Hepatocyte (in vitro differentiated cells): ENCODE results near the gene DIABLO. TPM values are rescaled to one million over a fixed set of nuclear protein-coding genes. Genes with fewer than 3 reads are reported as not detected.

ENCODE experiments used
- DNase-seq: peaks from one replicate; pipeline ENCODE4 v3.0.0-alpha.2; 2016; ENCODE audit warnings: low spot score
- H2AFZ ChIP-seq: fragments of 200-600 bp; sonication (generic); 2 replicates; pipeline ENCODE4 v1.6.0; 2016; ENCODE audit warnings: antibody characterized with exemption, mild to moderate bottlenecking
- H3K27ac ChIP-seq: fragments of 200-600 bp; sonication (generic); 2 replicates; pipeline ENCODE4 v1.5.1; 2016; ENCODE audit warnings: mild to moderate bottlenecking
- H3K27me3 ChIP-seq: fragments of 200-600 bp; sonication (generic); 2 replicates; pipeline ENCODE4 v1.6.1; 2016
- H3K36me3 ChIP-seq: fragments of 200-600 bp; sonication (generic); replicated peaks from 2 replicates; pipeline ENCODE4 v1.5.1; 2016; ENCODE audit warnings: low read depth; ENCODE audit not compliant: insufficient read depth
- H3K4me1 ChIP-seq: fragments of 200-600 bp; sonication (generic); 2 replicates; pipeline ENCODE4 v1.5.1; 2016; ENCODE audit warnings: mild to moderate bottlenecking, moderate library complexity; ENCODE audit not compliant: insufficient read depth
- H3K4me2 ChIP-seq: fragments of 200-600 bp; sonication (generic); 2 replicates; pipeline ENCODE4 v1.6.0; 2016
- H3K4me3 ChIP-seq: fragments of 200-600 bp; sonication (generic); 2 replicates; pipeline ENCODE4 v1.5.1; 2016; ENCODE audit warnings: mild to moderate bottlenecking
- H3K79me2 ChIP-seq: fragments of 200-600 bp; sonication (generic); 2 replicates; pipeline ENCODE4 v1.6.0; 2017; ENCODE audit warnings: mild to moderate bottlenecking
- H3K9me2 ChIP-seq: fragments of 200-600 bp; sonication (generic); replicated peaks from 2 replicates; pipeline ENCODE4 v1.6.0; 2017; ENCODE audit warnings: mild to moderate bottlenecking; ENCODE audit not compliant: insufficient read depth
- H3K9me3 ChIP-seq: fragments of 200-600 bp; sonication (generic); 2 replicates; pipeline ENCODE4 v1.5.1; 2016; ENCODE audit warnings: low read depth, mild to moderate bottlenecking
- H4K20me1 ChIP-seq: fragments of 200-600 bp; sonication (generic); 2 replicates; pipeline ENCODE4 v1.6.0; 2016; ENCODE audit warnings: mild to moderate bottlenecking; ENCODE audit not compliant: insufficient read depth, poor library complexity, severe bottlenecking
- CTCF ChIP-seq: fragments of 200-600 bp; sonication (generic); IDR thresholded peaks from 2 replicates; pipeline ENCODE4 v1.5.1; 2016; ENCODE audit warnings: antibody characterized with exemption, mild to moderate bottlenecking; ENCODE audit not compliant: poor library complexity
- EZH2 ChIP-seq: fragments of 200-600 bp; sonication (generic); IDR thresholded peaks from 2 replicates; pipeline ENCODE4 v1.6.1; 2016; ENCODE audit warnings: antibody characterized with exemption, mild to moderate bottlenecking, borderline replicate concordance
- EZH2phosphoT487 ChIP-seq: fragments of 200-600 bp; sonication (generic); IDR thresholded peaks from one replicate; pipeline ENCODE4 v1.6.1; 2018; ENCODE audit warnings: antibody characterized with exemption, mild to moderate bottlenecking, low read depth, moderate library complexity; ENCODE audit not compliant: unreplicated experiment, severe bottlenecking
- WGBS: methylation state at CpG from one replicate; pipeline ENCODE4 v1.1.6; 2016; ENCODE audit warnings: low lambda C conversion rate; ENCODE audit errors: missing lambda C conversion rate; 5-methylcytosine and 5-hydroxymethylcytosine counted together
- polyA plus RNA-seq: library from polyadenylated mRNA; unstranded; fragments of >200 nt; fragmentation: Nextera tagmentation; extraction: Ambion mirVana; gene quantifications from 2 replicates; pipeline ENCODE4 v1.2.1, GENCODE V29; 2016
- small RNA-seq: library from RNA; depleted of rRNA; stranded (forward); fragments of <200 nt; gene quantifications from one replicate; pipeline ENCODE3, GENCODE V24; 2014
- total RNA-seq: library from RNA; depleted of rRNA; stranded (reverse); fragments of >200 nt; gene quantifications from 2 replicates; pipeline ENCODE4 v1.2.3, GENCODE V29; 2014

DIABLO gene
- total and polyA plus RNA-seq, 2 experiments from 2014 or later = 77.4 to 96.5 TPM

- Histone ChIP-seq H3K4me2 (no peak overlapping the region), H3K36me3 (no peaks in the 10 kb centered on the region), H3K27me3 (no peaks in the 10 kb centered on the region), H3K4me1 (no peaks in the 10 kb centered on the region), H3K9me2 (no peaks in the 10 kb centered on the region), H3K27ac (no peak overlapping the region), H3K4me3 (no peak overlapping the region), H3K9me3 (no peaks in the 10 kb centered on the region), H2AFZ (no peak overlapping the region), H3K79me2 (no peaks in the 10 kb centered on the region), H4K20me1 (no peaks in the 10 kb centered on the region)
- TF ChIP-seq EZH2phosphoT487 (no peak), EZH2 (no peak), CTCF (no peak)
- 92% methylated on average over 7 of the region's 7 CpGs for WGBS
- DNase-seq = no peak
Observed at GRCh38 chr12:122158700-122159285, 67.1 kb downstream of the DIABLO start.

Small RNA genes within 50 kb of the gene (small RNA-seq; reads per million reads assigned to genes)
- gene DIABLO = 0.43 reads per million, percentile 30 among the genes with 10 or more reads in this experiment

Other genes with a start within 250 kb of the DIABLO start
- 9.6 and 14.2 TPM in 2 replicates for gene BCL7A, start 204.2 kb downstream of the DIABLO start, total RNA-seq
- 11.8 and 14.9 TPM in 2 replicates for gene BCL7A, start 204.2 kb downstream of the DIABLO start, polyA plus RNA-seq
- 5.6 and 11.5 TPM in 2 replicates for gene MLXIP, start 147.3 kb downstream of the DIABLO start, total RNA-seq
- 33.1 and 39.4 TPM in 2 replicates for gene MLXIP, start 147.3 kb downstream of the DIABLO start, polyA plus RNA-seq
- not detected in 2 replicates for gene IL31, start 51.8 kb downstream of the DIABLO start, total RNA-seq
- not detected in 2 replicates for gene IL31, start 51.8 kb downstream of the DIABLO start, polyA plus RNA-seq
- 0.24 and 1.7 TPM in 2 replicates for gene LRRC43, start 42.9 kb downstream of the DIABLO start, total RNA-seq
- 0.90 and 1.7 TPM in 2 replicates for gene LRRC43, start 42.9 kb downstream of the DIABLO start, polyA plus RNA-seq
- gene B3GNT4, start 22.3 kb downstream of the DIABLO start, total RNA-seq = 0.13 TPM in 1 of 2 replicates, not detected in the other
- 1.0 and 2.2 TPM in 2 replicates for gene B3GNT4, start 22.3 kb downstream of the DIABLO start, polyA plus RNA-seq
- 35.2 and 40.5 TPM in 2 replicates for gene VPS33A, start 40.4 kb upstream of the DIABLO start, total RNA-seq
- gene VPS33A, start 40.4 kb upstream of the DIABLO start, polyA plus RNA-seq = 23.1 and 26.5 TPM in 2 replicates
- gene CLIP1, start 196.6 kb upstream of the DIABLO start, total RNA-seq = 45.2 and 51.5 TPM in 2 replicates
- 36.9 and 38.0 TPM in 2 replicates for gene CLIP1, start 196.6 kb upstream of the DIABLO start, polyA plus RNA-seq